Activated T-helper 1 cell treated with anti-CD3 and anti-CD28 coated beads, Interleukin-2, amount 50 U/mL, for 16 hours (primary cell): ENCODE results near the gene OTUB1.
"Not testable (repeated sequence)": the region's sequence is repeated elsewhere in the genome, so short reads cannot be mapped to it uniquely, and the experiment has no call there.

Experiments used
- DNase-seq, 2 donors: peaks; one replicate each; pipeline ENCODE4 v3.0.0-alpha.2; 2020; ENCODE audit warnings: low read depth in 1 of 2, low spot score in 1 of 2

Gene OTUB1

GRCh38 chr11:63986156-63986931 lies at the start of gene OTUB1:
OTUB1 (plus strand) TSS chr11:63986438; CDS start chr11:63986457, 19 bp downstream.
- peak; percentile 74 to 79 for DNase-seq

- DNase-seq, result no peak
Measured at GRCh38 chr11:63937713-63938478, 48.3 kb upstream of the OTUB1 start.

GRCh38 chr11:63938479-63939396 lies 47.5 kb upstream of the OTUB1 start, which contains the start of gene NAA40:
NAA40 (plus strand) TSS chr11:63939002; CDS start chr11:63939097, 95 bp downstream.
- DNase-seq, result peak; percentile 74 to 90

- no peak for DNase-seq
Measured at GRCh38 chr11:63939397-63939891, 46.8 kb upstream of the OTUB1 start.

- no peak for DNase-seq
Measured at GRCh38 chr11:63940786-63941185, 45.5 kb upstream of the OTUB1 start.

- DNase-seq, result no peak
Measured at GRCh38 chr11:63941901-63942300, 44.3 kb upstream of the OTUB1 start.

- DNase-seq, result no peak
Measured at GRCh38 chr11:63942803-63943202, 43.4 kb upstream of the OTUB1 start.

- no peak for DNase-seq
Measured at GRCh38 chr11:63944987-63945386, 41.3 kb upstream of the OTUB1 start.

- DNase-seq, result peak; percentile 11 to 21
Measured at GRCh38 chr11:63945477-63946163, 40.6 kb upstream of the OTUB1 start.

GRCh38 chr11:63951779-63952536 lies 34.3 kb upstream of the OTUB1 start:
- no peak for DNase-seq

GRCh38 chr11:63952570-63952969 lies 33.7 kb upstream of the OTUB1 start:
- DNase-seq, result no peak

- DNase-seq, result no peak
Measured at GRCh38 chr11:63958008-63958407, 28.2 kb upstream of the OTUB1 start.

GRCh38 chr11:63961608-63962412 lies 24.4 kb upstream of the OTUB1 start:
- DNase-seq, result no peak

GRCh38 chr11:63963895-63964294 lies 22.3 kb upstream of the OTUB1 start:
- DNase-seq, result not testable (repeated sequence)

GRCh38 chr11:63966444-63966843 lies 19.8 kb upstream of the OTUB1 start:
- DNase-seq, result no peak

- no peak for DNase-seq
Measured at GRCh38 chr11:63969461-63969860, 16.8 kb upstream of the OTUB1 start.

- no peak for DNase-seq
Measured at GRCh38 chr11:63970902-63971301, 15.3 kb upstream of the OTUB1 start.

- not testable (repeated sequence) for DNase-seq
Measured at GRCh38 chr11:63973912-63974258, 12.4 kb upstream of the OTUB1 start.
